ENCODE measurements around the gene RAB11FIP4.

DNA sequence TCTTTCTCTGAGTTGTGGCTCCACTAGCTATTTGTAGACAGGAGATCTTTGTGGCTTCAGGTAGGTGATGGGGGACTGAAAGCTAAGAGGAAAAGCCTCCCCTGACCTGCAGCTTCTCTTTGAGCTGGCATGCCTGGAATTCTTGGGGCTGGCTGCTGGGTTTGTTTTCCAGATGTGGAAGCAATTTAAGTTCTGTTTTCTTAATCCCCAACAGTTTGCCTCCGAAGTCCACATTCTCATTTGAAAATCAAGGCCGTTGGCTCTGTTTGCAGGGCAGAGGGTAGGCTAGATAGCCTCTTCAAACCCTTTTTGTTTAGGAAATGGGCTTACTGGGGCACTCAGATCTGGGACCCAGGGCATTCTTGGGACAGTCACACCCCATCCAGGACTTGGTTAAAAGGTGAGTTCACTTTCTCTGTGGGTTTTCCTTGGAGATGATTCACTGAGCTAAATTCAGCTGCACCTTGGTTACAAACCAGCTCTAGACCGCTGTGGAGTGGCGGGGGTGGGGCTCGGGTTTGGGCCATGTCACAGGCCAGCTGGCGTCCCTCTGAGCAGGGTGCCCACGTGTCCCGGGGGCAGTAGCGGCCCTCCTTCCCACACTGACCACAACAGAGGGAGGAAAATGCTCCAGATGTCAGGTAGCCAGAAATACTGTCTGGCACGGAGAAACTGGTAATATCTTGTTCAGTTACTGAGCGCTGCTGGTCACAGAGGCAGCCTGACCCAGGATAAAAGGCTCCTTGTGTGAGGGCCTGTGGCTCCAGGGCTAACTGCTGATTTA, 108.5 kb downstream of the RAB11FIP4 start:
- TF ChIP-seq KDM5A (IDR thresholded peaks at IDR 0.05; ENCODE audit: low read length) (no peak), SIN3A (conservative IDR thresholded peaks at IDR 0.05 in 1 of 2, IDR thresholded peaks at IDR 0.05 in 1 of 2; ENCODE audit: low read depth in 1 of 2, low read length in 2 of 2) (no peak; a peak in 1 of 4 replicates), POLR2AphosphoS5 (IDR thresholded peaks at IDR 0.05; ENCODE audit: low read depth, low read length) (no peak), TEAD4 (IDR thresholded peaks at IDR 0.05; ENCODE audit: low read depth, low read length) (peak; percentile 94), EGR1 (IDR thresholded peaks at IDR 0.05; ENCODE audit: borderline replicate concordance, low read depth, low read length) (no peak)
- TF ChIP-seq, protein P1, sequence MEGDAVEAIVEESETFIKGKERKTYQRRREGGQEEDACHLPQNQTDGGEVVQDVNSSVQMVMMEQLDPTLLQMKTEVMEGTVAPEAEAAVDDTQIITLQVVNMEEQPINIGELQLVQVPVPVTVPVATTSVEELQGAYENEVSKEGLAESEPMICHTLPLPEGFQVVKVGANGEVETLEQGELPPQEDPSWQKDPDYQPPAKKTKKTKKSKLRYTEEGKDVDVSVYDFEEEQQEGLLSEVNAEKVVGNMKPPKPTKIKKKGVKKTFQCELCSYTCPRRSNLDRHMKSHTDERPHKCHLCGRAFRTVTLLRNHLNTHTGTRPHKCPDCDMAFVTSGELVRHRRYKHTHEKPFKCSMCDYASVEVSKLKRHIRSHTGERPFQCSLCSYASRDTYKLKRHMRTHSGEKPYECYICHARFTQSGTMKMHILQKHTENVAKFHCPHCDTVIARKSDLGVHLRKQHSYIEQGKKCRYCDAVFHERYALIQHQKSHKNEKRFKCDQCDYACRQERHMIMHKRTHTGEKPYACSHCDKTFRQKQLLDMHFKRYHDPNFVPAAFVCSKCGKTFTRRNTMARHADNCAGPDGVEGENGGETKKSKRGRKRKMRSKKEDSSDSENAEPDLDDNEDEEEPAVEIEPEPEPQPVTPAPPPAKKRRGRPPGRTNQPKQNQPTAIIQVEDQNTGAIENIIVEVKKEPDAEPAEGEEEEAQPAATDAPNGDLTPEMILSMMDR (IDR thresholded peaks at IDR 0.05; ENCODE audit: control extremely low read depth in 1 of 3, insufficient read depth in 1 of 3, low read depth in 1 of 3, low read length in 3 of 3): no peak
